Measurements from ENCODE around the gene SHROOM1.

- TF ChIP-seq POLR2AphosphoS5 (IDR thresholded peaks at IDR 0.05; ENCODE audit: control insufficient read depth, insufficient read depth, low read depth, low read length) (no peak), CTCF (IDR thresholded peaks at IDR 0.05 in 2 of 3, conservative IDR thresholded peaks at IDR 0.05 in 1 of 3; ENCODE audit: insufficient read depth in 2 of 3, low read depth in 1 of 3, low read length in 3 of 3) (peak; percentile 15 to 35 (median 28); a peak in 3 of 6 replicates), ATF3 (IDR thresholded peaks at IDR 0.05) (no peak), ATF3 (CRISPR knock-in tag; conservative IDR thresholded peaks at IDR 0.05) (no peak), E4F1 (CRISPR knock-in tag; IDR thresholded peaks at IDR 0.05; ENCODE audit: borderline replicate concordance) (no peak), ZNF282 (CRISPR knock-in tag; IDR thresholded peaks at IDR 0.05) (no peak), MCM2 (IDR thresholded peaks at IDR 0.05; ENCODE audit: low read depth) (no peak), KLF1 (tag; IDR thresholded peaks at IDR 0.05) (no peak), EZH2 (IDR thresholded peaks at IDR 0.05; ENCODE audit: borderline replicate concordance, low read depth, low read length) (no peak), ZBTB7A (IDR thresholded peaks at IDR 0.05; ENCODE audit: borderline replicate concordance, control insufficient read depth, low read depth, low read length) (no peak), HBP1 (CRISPR knock-in tag; IDR thresholded peaks at IDR 0.05) (no peak), POLR2A (conservative IDR thresholded peaks at IDR 0.05) (no peak), HDAC2 (IDR thresholded peaks at IDR 0.05) (no peak), BHLHE40 (IDR thresholded peaks at IDR 0.05; ENCODE audit: low read length) (no peak)
Measured at GRCh38 chr5:132802044-132802684, 28.3 kb downstream of the SHROOM1 start.

Measured in K562 (cell line).